Bronchial epithelial cell (primary cell): ENCODE measurements around the gene NBPF3. TPM values are rescaled to one million over a fixed set of nuclear protein-coding genes. Genes with fewer than 3 reads are reported as not detected.
A peak's percentile ranks its signal among the peaks of the same experiment; 100 is the strongest.

Experiments used
- DNase-seq: peaks from one replicate; pipeline ENCODE4 v3.0.0-alpha.2; 2010; ENCODE audit warnings: low read depth
- FAIRE-seq: peaks from 2 replicates; lab custom pipeline; 2011; peaks lifted over from hg19 to GRCh38; lab: Jason Lieb, UNC
- H3K27me3 ChIP-seq: 2 replicates; pipeline ENCODE4 v1.5.1; 2011; ENCODE audit warnings: low read length; ENCODE audit not compliant: control insufficient read depth, insufficient read depth
- H3K36me3 ChIP-seq: 2 replicates; pipeline ENCODE4 v1.5.1; 2011; ENCODE audit warnings: low read length; ENCODE audit not compliant: control insufficient read depth, insufficient read depth
- H3K4me3 ChIP-seq: 2 replicates; pipeline ENCODE4 v1.5.1; 2011; ENCODE audit warnings: mild to moderate bottlenecking, low read depth, low read length, control low read depth
- total RNA-seq: library from RNA; depleted of rRNA; stranded (reverse); fragments of >200 nt; gene quantifications from 2 replicates; pipeline ENCODE4 v1.2.1, GENCODE V29; 2014
- TF ChIP-seq, protein P1 (sequence below): IDR thresholded peaks from 2 replicates; pipeline ENCODE4 v1.5.1; 2011; ENCODE audit warnings: mild to moderate bottlenecking, moderate library complexity, low read length, control low read depth, inconsistent platforms; ENCODE audit not compliant: insufficient read depth, severe bottlenecking

Gene NBPF3
- total RNA-seq, 1 donor from 2014 or later, result 6.8 TPM

DNA sequence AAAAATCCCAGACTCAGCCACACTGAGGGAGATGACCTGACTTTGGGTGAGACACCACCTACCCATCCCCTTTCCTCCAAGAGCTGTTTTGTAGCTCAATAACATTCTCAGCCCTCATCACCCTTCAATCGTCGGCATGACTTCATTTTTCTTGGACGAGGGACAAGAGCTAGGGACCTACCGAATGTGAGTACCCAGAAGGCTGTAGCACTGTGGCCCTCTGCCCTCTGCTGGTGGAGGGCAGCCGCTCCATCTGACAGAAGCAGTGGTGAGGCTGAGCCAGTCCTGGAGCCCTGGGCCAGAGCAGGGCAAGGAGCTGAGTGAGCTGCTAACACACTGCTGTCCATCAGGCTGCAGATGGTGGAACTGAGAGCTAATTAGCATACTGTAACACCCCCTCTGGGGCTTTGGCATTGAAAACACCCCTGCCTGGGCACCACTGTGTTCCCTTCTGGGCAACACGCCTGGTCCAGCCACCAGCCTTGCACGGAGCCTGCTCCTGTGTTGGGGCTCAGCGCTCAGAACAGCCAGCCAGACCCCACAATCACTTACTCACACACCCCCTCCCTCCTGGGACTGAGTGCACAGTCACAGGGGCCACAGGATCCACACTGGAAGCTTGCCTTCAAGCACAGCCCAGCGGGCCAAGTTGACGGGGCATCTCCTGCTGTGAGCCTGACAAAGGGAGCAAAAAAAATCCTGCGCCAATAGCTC is 51.0 kb downstream of the NBPF3 start:
- peak; percentile 44 for DNase-seq
- FAIRE-seq, result no peak
- TF ChIP-seq, protein P1, sequence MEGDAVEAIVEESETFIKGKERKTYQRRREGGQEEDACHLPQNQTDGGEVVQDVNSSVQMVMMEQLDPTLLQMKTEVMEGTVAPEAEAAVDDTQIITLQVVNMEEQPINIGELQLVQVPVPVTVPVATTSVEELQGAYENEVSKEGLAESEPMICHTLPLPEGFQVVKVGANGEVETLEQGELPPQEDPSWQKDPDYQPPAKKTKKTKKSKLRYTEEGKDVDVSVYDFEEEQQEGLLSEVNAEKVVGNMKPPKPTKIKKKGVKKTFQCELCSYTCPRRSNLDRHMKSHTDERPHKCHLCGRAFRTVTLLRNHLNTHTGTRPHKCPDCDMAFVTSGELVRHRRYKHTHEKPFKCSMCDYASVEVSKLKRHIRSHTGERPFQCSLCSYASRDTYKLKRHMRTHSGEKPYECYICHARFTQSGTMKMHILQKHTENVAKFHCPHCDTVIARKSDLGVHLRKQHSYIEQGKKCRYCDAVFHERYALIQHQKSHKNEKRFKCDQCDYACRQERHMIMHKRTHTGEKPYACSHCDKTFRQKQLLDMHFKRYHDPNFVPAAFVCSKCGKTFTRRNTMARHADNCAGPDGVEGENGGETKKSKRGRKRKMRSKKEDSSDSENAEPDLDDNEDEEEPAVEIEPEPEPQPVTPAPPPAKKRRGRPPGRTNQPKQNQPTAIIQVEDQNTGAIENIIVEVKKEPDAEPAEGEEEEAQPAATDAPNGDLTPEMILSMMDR, result peak; percentile 53
- no peaks in the 10 kb centered on the region for H3K36me3 ChIP-seq
- H3K27me3 ChIP-seq, result no peaks in the 10 kb centered on the region
- H3K4me3 ChIP-seq, result no peak overlapping the region

DNA sequence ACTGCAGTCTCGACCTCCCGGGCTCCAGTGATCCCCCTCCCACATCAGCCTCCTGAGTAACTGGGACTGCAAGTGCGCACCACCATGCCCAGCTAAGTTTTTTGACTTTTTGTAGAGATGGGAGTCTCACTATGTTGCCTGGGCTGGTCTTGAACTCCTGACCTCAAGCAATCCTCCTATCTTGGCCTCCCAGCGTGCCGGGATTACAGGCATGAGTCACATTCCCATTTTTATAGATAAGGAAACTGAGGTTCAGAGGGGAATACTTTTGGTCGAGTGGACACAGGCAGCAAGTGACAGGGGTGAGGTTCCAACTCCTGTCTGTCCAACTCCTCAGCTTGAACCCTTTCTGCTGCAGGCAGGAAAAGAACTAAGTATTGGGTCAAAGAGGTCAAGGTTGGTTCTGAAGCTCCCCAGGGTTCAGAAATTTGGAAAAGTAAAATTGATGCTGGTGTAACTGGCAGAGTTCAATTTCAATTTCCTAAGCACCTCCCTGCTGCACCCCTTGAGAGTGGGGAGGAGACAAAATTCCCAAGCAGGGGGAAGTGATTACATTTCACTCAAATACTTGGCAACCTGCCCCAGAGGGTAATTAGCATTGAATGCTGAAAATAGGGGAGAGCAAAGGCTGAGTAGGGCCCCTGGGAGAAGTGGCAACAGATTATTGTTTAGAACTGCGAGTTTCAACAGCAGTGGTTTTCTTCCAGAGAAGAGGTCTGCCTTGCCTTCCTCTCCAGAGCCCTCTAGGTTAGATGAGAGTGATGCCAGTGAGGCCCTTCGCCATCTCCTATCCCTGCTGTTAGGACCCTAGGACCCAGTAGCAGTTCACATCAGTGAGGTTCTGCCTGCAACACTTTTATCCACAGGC is 51.8 kb downstream of the NBPF3 start:
- TF ChIP-seq, protein P1, result no peak
- peak; percentile 62 for FAIRE-seq
- no peak for DNase-seq
- Histone ChIP-seq H3K27me3 (no peaks in the 10 kb centered on the region), H3K4me3 (no peak overlapping the region), H3K36me3 (no peaks in the 10 kb centered on the region)

DNA sequence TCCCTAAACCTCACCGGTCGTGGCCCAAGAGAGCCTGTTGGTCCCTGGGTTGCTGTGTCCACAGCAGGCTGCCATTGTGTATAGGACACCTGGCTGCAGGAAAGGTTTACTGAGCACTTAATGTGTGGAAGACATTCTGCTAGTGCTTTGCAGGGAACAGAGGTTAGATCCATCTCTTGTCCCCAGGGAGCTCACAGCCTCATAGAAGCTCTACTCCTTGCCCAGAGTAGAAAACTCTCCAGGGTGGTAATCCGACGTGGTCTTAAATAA is 52.4 kb downstream of the NBPF3 start:
- FAIRE-seq (no peak), DNase-seq (no peak)
- Histone ChIP-seq H3K4me3 (no peak overlapping the region), H3K27me3 (no peaks in the 10 kb centered on the region), H3K36me3 (no peaks in the 10 kb centered on the region)
- TF ChIP-seq, protein P1, result no peak

DNA sequence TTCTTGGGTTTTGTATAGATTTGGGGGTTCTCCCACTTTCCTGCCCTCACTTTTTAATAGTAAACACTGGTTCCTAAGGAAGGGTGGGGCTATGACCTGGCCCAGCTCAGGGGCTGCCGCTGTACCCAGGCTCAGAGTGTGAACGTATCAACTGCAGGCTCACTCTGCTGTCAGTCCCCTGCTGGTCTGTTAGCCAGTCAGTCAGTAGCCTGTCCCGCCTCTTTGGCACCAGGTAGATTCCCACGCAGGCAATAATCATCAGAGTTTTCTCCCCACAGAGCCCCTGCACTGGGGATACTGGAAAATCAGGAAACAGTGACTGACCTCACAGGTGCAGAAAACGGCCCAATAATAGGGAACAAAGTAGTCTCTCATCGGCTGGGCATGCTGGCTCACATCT is 54.3 kb downstream of the NBPF3 start:
- TF ChIP-seq, protein P1, result no peak
- Histone ChIP-seq H3K27me3 (no peaks in the 10 kb centered on the region), H3K4me3 (no peak overlapping the region), H3K36me3 (no peaks in the 10 kb centered on the region)
- DNase-seq, result no peak
- no peak for FAIRE-seq

DNA sequence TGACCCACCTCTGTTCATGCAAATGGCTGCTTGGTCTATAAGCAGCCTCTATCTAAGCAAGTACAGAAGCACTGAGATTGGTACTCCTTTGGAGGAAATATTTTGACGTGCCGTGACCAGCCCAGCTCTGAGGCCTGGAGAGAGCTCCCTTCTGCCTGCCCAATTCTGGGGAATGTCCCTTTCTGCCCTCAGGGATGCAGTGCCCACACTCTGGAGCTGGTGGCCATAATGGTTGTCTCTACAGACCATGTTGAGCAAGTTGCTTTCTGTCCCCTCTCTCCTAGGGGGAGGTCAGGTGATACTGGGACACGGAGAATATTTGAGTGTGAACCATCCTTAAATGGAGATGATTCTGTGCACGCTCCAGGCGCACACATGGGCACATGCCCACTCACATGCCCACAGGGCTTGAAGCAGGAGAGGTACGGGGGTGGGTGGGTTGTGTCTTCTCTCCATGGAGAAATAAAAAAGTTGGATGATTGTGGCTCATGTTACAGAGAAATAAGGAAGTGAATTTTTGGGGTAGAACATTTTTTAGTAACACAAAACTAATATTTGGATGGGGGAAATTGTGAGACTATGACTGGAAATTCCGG is 55.4 kb downstream of the NBPF3 start:
- Histone ChIP-seq H3K27me3 (no peaks in the 10 kb centered on the region), H3K36me3 (no peaks in the 10 kb centered on the region), H3K4me3 (no peak overlapping the region)
- DNase-seq (no peak), FAIRE-seq (peak; percentile 55)
- TF ChIP-seq, protein P1, result no peak
